Tibial nerve (tissue), 4 donors: ENCODE results near the gene ZNF786.

Experiments used
- CTCF ChIP-seq, 5 experiments: fragments of 200-600 bp in 3 of 5; fragments of 450-650 bp in 2 of 5; sonication (generic) in 3 of 5; IDR thresholded peaks; one replicate each; pipeline ENCODE4 v1.5.1; 2016 to 2019; ENCODE audit warnings: antibody characterized with exemption in 5 of 5, mild to moderate bottlenecking in 3 of 5, moderate library complexity in 2 of 5
- EP300 ChIP-seq, 2 donors: sonication (generic); formaldehyde crosslinking; IDR thresholded peaks; one replicate each; pipeline ENCODE4 v1.6.1; 2017; ENCODE audit warnings: antibody characterized with exemption in 2 of 2, mild to moderate bottlenecking in 1 of 2
- POLR2A ChIP-seq, 2 donors: fragments of 450-650 bp; IDR thresholded peaks; one replicate each; pipeline ENCODE4 v1.6.1; 2017; ENCODE audit warnings: antibody characterized with exemption in 2 of 2, mild to moderate bottlenecking in 2 of 2, moderate library complexity in 2 of 2

GRCh38 chr7:149053384-149053783 lies 37.1 kb downstream of the ZNF786 start:
- no peak for TF ChIP-seq CTCF (IDR thresholded peaks at IDR 0.05)
- TF ChIP-seq POLR2A (IDR thresholded peaks at IDR 0.05): no peak
- no peak for TF ChIP-seq EP300 (IDR thresholded peaks at IDR 0.05)
